AG08396 (cell line): ENCODE data around the gene HTR2B.
"Not testable (repeated sequence)": the region's sequence is repeated elsewhere in the genome, so short reads cannot be mapped to it uniquely, and the experiment has no call there.

Source experiments
- DNase-seq: peaks from one replicate; pipeline ENCODE4 v3.0.0; 2012; ENCODE audit warnings: low spot score, mixed read lengths

Gene HTR2B

DNA sequence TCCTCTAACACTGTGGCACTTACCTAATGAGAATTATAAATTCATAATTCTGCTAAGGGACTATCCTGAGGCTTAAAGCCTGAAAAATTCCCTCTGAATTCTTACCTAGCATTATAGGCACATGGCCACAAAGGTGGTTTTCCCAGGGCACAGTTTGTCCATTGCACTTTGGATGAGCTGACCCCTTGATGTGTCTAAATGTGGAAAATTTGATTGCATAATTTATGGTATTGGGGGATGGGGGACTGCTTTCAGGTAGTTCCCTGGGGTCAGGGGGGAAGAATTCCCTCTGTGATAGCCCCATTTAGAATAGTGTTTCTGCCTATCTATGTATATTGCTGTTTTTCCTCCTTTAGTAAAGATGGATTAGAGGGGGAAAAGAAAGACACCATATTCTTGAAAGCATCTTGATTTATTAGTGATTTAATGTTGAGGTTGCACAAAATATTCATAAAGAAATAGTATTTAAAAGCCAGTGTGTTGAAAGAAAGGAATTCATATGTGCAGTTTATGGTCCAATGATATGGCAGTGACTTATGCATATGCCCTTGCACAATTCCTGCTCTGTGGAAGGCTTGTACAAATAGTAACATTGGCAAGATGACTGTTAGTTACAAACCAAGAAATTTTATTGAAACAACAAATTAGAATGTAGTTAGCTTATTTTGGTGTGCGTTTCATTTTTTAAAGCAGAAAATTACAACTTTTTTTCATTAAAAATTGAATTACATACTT, 8.7 kb upstream of the HTR2B start:
- no peak for DNase-seq

DNA sequence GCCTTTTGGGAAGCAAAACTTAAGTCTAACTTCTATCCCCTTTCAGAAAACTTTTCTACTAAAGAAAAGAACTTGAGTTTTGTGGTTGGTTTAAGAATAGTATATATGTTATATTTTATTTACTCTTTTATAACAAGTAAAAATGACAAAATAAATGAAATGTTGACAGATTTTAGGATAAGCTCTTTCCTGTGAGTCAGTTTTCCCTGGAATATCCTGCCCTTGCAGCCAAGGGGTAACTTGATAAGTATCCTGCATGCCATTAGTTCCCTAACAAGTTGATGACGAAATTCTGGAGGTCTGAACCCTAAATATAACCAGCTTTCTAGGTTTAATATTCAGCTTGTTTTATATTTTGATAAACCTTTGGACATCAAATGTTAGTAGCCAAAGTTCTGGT, 7.3 kb upstream of the HTR2B start:
- peak; percentile 13 for DNase-seq

DNA sequence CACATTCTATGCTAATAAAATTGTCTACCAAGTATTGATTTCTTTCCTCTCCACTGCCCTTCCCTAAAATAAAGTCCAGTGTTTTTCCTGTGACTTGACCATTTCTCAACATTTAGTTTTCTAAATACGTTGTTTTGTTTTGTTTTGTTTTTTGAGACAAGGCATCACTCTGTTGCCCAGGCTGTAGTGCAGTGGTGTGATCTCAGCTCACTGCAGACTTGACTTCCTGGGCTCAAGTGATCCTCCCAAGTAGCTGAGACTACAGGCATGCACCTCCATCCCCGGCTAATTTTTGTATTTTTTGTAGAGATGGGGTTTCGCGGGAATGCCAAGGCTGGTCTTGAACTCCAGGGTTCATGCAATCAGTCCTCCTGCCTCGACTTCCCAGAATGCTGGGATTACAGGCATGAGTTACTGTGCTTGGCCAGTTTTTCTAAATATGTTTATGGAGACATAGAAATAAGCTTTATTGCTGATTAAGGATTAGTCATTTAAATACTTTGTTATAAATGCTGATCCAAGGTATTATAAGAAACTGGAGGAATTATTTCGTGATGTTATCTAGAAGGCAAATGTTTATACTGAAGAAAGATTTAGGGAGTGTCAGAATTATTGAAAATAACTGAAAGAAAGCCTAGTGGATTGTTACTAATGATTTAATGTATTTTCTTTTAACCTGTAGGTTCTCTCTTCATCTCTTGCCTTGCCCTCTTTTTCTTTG, 5.7 kb upstream of the HTR2B start:
- no peak for DNase-seq

DNA sequence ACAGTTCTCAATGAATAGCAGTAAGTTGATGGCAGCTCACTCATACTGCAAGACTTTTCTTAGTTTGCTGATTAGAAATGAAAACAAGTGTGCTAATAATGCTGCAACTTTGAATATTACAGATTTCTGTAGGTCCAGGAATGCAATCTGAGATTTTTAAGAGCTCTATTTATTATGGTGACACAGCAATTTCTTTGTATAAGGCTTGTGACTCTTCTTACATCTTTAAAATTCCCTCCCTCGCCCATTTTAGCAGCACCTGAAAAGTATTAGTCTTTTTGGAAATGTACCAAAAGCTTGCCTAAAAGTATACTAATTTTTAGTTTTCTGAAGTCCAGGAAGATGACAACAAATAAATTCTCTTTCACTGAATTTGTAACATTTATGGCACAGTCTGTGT, 4.4 kb upstream of the HTR2B start:
- DNase-seq: no peak

DNA sequence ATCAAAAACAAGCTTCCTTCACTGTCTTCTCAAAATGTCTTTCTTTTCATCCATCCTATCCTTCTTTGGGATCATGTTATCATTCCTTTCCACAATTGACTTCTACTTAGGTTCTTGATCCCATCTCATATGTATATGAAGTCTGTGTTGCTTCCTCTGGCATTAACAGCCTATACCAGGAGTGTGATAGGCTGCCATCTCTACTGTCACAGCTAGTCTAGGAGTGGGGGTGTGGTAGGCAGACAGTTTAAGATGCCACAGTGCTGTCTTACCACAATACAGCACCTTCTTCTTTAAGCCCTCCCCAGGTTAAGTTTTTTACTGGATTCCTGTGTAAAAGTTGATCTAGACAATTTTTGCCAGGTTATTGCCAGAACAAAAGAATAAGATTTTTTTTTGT, 3.7 kb upstream of the HTR2B start:
- DNase-seq: no peak

DNA sequence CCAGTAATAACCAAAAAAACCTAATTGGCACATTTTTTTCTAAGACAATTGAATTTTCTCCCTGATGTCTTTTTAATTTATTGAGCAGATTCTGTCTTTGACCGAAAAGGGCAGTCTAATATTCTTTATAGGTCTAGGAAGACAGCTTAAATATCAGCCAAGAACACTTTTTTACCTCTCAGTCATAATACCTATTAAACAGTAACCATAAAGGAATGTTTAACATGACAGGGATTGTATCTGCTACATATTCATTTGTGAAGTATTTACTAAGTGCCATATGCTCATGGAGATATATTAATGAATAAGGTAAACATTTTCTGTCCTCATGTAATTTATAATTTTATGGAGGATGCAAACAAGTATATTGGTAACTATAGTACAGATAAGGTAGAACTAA, 3.1 kb upstream of the HTR2B start:
- DNase-seq: no peak

- DNase-seq: no peak
These were observed 2.6 kb upstream of the HTR2B start for GRCh38 chr2:231127480-231127879.

- DNase-seq: no peak
These were observed 1.3 kb upstream of the HTR2B start for GRCh38 chr2:231126123-231126522.

DNA sequence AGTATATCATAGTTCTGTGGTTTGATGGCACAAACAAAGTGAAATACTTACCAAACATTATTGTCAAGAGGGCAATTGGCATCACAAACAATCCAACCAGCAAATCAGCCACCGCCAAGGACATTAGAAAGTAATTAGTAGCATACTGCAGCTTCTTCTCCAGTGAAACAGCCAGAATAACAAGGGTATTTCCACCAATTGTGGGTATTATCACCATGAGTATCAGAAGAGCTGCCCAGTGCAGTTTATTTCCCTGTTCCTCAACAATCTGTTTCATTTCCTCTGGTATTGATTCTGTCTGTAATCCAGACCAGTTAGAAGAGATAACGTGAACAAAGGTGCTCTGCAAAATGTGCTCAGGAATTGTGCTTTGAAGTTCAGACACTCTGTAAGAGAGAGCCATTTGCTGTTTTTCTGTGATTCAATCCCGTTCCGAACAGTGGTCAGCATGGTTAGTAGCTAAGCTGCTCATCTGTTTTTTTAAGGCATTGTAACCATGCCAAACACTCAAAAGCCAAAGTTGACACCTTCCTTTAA, 1.4 kb downstream of the HTR2B start:
- DNase-seq: no peak

DNA sequence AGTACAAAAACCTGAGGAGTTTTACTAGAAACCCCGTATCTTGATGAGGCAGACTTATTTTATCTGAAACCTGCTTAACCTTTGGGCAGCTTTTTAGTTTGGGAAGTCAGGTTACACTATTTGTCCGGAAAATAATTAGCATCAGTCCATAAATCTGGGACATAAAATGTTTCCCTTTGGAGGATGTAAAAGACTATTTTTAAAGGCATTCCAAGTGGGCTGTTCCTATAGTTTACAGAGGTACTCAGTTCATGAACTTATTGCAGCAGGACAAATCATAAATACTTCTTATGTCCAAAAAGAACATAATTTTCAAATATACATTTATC, 6.3 kb downstream of the HTR2B start:
- DNase-seq: no peak

DNA sequence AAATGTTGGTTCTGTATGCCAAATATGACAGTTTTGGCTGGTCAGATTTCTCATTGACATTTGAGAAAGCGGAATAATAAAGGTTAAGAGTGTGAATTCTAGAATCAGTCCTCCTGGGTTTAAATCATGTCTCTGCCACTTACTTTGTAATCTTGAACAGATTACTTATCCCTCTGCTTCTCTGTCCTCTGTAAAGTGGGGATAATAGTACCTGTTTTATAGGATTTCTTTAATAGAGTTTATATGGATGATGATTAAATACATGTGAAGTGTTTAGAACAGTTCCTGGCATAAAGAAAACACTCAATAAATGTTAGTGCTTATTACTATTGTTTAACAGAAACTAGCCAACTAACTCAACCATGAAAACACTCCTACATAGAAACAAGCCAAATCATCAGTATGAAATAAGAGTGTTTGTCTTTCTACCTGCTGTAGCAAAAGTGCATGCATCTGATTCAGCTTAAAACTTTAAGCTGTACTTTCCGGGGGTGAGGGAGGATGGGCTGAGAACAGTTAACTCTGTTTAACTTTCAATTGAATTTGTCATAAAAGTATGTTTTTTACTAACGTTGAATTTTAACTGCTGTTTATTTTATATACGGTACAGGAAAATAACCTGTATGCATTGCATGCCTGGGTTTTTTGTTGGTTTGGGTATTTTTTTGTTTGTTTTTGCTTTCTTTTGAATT, 6.8 kb downstream of the HTR2B start:
- no peak for DNase-seq

DNA sequence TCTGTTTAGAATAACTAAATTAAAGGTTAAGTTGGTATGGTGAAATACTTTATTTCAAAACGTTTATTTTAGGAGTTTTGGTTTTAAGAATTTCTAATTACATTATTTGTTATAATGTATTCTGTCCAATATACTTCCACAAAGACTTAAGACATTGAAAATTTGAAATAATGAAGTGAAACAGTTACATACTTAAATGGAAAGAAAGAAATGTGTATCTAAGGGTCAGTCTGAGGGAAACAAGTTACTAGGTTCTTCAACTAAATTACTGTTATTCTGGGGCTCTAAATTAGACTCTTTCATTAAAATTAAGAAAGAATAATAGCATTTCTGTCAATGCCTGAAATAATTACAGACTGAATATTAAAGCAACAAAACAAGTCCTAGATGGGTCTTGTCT, 7.7 kb downstream of the HTR2B start:
- no peak for DNase-seq

GRCh38 chr2:231115651-231116050, 9.2 kb downstream of the HTR2B start:
- DNase-seq: no peak

DNA sequence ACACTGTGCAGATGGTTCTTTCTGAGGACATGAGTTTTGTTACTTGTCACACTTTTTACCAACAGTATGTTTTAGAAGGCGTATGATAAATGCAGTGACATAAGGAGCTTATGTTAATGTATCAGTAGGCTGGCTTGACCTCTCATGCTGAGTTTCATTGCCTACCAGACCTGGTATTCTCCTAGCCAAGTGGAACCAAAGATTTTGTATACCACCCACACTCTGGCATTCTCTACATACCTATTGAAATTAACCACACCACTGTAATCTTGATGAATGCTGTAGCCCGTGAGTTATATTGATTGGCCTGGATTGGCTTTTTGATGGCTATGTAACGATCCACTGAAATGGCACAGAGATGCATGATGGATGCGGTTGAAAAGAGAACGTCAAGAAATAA, 11.4 kb downstream of the HTR2B start:
- no peak for DNase-seq

DNA sequence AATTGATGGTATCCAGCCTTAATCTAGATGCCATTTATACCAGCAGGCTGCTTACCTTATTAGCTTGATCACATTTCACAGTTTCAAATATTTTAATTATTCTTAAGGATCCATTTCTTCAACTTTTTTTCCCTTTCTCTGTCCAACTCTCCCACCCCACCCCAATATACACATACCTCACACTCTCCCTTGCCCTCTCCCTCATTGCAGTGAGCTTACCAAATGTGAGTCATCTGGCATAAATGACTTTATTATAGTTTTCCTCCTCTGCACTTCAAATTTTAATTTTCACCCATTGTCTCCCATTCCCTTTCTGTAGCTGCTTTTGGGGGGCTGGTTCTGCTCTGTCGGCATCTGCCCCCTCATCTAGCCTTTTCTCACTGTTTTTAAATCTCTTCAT, 12.9 kb downstream of the HTR2B start:
- no peak for DNase-seq

DNA sequence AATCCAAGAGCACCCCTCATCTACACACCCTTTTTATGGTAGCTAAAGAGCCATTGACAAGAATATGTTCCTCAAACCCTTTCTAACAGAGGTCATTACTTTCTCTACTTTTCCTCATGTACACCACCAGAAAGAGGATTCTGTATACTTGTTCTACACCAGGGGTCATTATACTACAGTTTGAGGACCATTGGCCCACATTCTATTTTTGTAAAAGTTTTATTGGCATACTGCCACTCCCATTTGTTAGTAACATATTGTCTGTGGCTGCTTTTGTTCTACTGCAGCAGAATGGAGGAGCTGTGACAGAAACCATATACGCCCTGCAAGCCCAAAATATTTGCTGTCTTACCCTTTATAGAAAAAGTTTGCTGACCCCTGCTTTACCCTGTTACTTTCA, 14.3 kb downstream of the HTR2B start:
- DNase-seq: no peak

GRCh38 chr2:231104115-231104713, 20.6 kb downstream of the HTR2B start:
- peak; percentile 34 for DNase-seq

DNA sequence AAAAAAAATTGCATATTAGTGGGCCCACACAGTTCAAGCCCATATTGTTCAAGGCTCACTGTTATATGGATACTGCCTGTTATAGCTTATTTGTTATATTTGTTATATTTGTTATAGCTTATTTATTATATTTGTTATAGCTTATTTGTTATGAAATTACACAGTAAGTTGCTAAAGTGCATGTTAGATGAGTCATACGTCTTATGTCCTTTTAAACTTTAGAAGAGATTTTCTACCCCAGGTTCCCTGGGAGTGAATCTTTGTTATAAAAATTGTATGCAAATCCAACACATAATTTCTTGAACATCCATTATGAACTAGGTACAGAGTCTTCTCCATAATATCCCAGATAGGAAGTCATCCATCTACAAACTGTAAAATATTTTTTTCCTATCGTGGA, 22.1 kb downstream of the HTR2B start:
- DNase-seq: no peak

- DNase-seq: no peak
These were observed 23.9 kb downstream of the HTR2B start for GRCh38 chr2:231100990-231101389.

DNA sequence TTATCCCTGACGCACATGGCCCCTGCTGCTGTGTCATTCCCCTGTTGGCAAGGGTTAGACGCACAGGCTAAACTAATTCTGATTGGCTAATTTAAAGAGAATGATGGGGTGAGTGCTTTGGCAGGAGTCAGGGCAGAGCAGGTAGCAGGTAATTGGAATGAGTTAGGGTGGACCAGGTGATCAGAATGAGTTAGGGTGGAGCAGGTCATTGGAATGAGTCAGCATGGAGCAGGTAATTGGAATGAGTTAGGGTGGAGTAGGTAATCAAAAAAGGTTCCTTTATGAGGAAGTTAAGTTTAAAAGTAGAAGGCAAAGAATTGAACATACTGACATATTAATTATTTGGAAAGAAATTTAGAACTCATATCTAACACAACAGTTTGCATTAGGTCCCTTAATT, 24.5 kb downstream of the HTR2B start:
- DNase-seq: not testable (repeated sequence)

DNA sequence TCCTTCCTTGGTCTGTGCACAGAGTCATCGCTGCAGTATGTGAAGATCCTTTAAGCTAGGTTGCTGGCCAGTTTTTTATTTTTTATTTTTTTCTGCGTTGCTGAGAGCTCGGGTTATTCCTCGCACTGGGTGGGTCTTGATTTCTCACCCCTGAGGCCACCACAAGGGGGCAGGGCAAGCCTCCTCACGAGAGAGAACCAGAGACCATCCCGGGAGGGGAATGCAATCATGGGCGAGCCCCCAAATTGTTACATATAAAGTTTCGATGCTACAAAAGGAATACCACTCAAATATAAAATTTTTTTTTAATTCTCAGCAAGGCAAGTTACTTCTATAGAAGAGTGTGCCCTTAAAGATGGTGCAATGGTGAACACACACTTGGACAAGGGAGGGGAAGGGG, 24.9 kb downstream of the HTR2B start:
- DNase-seq: no peak

DNA sequence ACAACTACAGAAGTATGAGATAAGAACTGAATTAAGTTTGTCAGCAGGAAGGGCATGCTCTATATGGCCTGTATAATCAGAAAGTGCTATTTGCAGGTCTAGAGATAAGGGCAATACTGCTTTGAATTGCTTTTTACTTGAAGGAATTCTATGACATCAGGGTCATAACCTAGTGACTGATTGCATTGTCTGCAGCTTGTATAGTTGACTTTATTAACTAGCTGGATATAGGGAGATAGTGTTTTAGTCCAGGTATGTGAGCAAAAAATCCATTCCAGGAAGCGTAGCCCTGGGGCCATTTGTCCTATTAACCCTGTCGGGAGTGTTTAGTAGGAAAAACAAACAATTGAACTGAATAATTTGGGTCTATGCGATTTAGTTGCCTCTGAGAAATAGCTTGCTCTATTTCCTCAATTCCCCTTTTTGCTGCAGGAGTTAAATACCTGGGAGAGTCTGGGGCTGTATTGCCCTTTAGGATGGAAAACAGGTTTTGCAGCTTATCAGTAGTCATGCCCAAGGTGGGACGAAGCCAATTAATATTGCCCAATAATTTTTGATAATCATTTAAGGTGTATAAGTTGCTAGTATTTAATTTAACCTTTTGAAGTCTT, 30.0 kb downstream of the HTR2B start:
- no peak for DNase-seq
